MM.1S (cell line): ENCODE data around the gene CSGALNACT2.

Experiments
- CTCF ChIP-seq: fragments of 300-600 bp; sonication (generic); IDR thresholded peaks from 2 replicates; pipeline ENCODE4 v1.5.1; 2016; ENCODE audit warnings: antibody characterized with exemption, low read length, mixed read lengths
- EZH2 ChIP-seq: fragments of 300-600 bp; sonication (generic); optimal IDR thresholded peaks from 2 replicates; pipeline ENCODE3; 2017; ENCODE audit warnings: low read depth, mild to moderate bottlenecking, antibody characterized with exemption, low read length, mixed read lengths
- EZH2phosphoT487 ChIP-seq: fragments of 300-600 bp; sonication (generic); IDR thresholded peaks from 2 replicates; pipeline ENCODE4 v1.6.1; 2018; ENCODE audit warnings: antibody characterized with exemption, low read length

- TF ChIP-seq CTCF = no peak
- no peak for TF ChIP-seq EZH2
- no peak for TF ChIP-seq EZH2phosphoT487
Observed at GRCh38 chr10:43118631-43119415, 19.4 kb upstream of the CSGALNACT2 start.
